GM19467 (cell line): ENCODE data around the gene COL15A1.

Experiments
- ATAC-seq: cut with Tn5 transposase; IDR thresholded peaks from one replicate; pipeline ENCODE4 v1.9.1; 2021; ENCODE audit warnings: mild to moderate bottlenecking, moderate library complexity; ENCODE audit not compliant: unreplicated experiment

COL15A1 gene

DNA sequence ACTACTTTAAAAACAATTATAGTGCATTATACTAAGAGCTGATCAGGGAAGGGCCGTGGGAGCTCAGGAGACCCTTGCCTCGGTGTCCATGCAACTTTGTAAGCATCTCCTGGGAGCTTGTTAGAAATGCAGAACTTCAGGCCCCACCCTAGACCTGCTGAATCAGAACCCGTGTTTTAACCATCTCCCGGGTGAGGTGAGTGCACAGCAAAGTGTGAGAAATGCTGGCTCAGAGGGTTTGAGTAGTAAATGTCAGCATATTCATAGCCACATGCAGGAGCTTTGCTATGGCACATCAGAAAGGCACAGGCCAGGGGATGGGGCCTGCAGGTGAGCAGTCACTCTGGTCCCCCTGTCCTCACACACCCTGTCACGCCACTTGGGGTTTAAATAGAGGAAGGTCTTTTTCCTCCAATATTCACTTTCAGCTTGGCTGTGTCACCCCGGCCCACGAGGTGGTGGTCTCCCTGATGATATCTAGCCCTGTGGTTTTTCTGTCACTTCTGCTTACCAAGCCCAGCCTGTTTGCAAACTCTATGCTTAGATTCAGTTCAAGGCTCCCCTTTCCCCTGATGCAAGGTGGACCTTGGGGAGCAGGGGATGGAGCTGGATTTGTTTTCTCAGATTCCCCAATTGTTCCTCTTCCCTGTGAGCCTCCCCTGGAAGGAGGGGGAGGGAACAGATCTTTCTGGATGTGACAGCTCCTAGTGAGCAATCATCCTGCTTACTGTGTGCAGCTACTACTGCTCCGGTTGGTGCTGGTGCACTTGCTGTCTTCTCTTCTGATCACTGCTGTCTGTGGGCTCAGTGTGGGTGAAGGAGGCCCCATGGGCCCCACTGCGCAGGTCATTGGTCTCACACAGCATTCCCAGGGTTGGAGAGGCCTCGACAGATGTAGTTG lies 109.4 kb downstream of the COL15A1 start:
- no peak for ATAC-seq

DNA sequence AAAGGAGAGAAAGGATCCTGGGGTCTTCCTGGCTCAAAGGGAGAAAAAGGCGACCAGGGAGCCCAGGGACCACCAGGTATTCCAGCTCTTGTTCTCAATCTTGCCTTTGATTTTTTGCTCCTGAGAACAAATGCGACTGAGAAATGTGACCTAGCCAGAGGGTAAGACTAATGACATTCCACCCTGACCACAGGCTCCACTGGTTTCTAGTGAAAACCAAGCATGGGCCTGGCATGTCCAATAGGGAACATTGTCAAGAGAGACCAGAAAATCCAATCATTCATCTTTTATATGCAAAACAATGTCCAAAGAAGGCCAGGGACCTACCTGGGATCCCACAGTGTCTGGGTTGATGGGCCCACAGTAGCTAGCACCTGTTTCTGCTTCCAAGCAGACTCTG lies 110.9 kb downstream of the COL15A1 start:
- no peak for ATAC-seq

DNA sequence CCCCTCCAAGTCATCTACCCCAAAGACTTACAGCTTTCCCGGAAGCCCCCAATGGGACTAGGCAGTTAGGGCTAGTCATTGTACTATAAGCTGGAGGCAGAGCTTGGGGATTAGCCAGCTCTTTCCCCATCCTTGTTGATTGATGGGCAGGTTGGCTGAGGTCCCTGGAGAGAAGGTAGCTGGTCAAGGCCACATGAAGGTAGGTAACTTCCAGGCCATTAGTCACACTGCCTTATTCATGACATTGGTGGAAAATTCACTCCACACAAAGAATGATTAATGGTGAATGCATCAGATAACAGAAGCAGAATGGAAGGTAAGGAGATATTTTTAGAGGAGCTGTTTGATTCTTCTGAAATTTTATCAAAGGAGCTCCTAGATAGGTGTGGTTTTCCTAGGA lies 111.7 kb downstream of the COL15A1 start:
- no peak for ATAC-seq

DNA sequence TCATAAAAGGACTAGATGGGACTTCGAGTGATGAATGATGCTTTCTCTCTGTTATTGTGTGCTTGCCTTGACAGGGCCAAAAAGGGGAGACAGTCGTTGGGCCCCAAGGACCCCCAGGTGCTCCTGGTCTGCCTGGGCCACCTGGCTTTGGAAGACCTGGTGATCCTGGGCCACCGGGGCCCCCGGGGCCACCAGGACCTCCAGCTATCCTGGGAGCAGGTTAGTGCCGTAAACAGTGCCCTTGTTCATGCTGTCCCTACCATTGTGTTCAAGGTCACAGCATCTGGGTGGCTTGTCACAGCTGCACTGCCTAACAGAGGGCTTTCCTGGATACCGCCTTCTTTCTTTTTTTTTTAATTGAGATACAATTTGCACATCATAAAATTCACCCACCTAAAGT lies 112.5 kb downstream of the COL15A1 start:
- no peak for ATAC-seq

DNA sequence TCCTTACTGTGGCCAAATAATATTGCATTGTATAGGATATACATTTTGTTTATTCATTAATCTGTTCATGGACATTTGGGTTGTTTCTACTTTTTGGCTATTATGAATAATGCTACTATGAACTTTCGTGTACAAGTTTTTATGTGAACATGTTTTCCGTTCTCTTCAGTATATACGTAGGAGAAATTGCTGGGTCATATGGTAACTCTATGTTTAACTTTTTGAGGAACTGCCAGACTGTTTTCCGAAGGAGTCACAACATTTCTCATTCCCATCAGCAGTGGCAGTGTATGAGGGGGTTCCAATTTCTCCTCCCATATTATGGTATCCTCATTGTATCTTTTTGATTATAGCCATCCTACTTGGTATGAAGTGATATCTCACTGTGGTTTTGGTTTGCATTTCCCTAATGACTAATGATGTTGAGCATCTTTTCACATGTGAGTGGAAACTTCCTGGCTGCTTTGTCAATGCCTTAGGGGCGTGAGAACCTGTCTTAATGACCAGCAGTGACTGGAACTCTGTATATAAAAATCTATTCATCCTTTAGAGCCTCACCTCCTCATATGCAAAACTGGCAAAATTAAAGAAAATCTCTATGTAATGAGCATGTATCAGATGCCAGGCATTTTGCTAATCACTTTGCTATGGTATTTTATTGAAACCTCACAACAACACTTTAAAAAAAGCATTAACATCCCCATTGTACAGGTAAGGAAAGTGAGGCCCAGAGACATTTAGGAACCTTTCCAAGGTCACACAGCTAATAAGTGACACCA lies 113.4 kb downstream of the COL15A1 start:
- ATAC-seq = no peak

DNA sequence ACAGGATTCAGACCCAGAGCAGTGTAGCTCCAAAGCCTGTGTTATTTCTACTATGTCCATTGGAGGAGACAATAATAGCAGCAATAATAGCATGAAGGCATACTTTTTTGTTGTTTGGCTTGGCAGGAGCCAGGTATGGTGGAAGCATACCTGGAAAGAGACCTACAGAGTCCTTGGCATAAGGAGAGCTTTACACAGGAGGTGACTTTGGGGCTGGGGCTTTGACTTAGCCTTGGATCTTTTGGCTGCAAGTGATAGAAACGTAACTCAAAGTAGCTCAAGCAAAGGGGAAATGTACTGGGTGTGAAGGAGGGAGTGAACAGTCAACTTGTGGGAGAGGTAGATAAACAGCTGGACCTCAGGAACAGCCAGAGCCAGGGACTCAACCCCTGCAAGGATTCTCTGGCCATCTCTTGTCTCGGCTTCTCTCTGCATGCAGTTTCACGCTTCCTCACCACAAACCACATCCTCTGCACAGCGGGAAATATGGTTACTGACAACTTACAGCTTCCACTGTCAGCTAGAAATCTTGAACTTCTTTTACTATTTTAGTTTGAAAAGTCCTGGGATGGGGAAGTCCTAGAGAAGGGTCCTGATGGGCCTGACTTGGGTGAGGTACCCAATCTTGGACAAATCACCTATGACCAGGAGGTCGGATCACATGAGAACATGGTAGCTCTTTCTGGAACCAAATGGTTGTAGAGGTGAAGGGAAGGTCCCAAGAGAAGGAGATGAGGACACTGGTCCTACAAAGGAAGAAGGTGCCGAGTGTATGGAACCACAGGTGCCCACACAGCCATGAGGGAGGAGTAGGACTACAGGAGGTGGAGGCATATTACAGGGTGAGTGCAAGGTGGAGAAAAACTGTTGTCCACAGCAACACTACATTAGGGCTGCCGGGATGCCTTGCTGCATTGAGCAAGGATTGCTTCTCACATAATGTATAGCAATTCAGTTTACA lies 114.2 kb downstream of the COL15A1 start:
- ATAC-seq = peak; percentile 77

DNA sequence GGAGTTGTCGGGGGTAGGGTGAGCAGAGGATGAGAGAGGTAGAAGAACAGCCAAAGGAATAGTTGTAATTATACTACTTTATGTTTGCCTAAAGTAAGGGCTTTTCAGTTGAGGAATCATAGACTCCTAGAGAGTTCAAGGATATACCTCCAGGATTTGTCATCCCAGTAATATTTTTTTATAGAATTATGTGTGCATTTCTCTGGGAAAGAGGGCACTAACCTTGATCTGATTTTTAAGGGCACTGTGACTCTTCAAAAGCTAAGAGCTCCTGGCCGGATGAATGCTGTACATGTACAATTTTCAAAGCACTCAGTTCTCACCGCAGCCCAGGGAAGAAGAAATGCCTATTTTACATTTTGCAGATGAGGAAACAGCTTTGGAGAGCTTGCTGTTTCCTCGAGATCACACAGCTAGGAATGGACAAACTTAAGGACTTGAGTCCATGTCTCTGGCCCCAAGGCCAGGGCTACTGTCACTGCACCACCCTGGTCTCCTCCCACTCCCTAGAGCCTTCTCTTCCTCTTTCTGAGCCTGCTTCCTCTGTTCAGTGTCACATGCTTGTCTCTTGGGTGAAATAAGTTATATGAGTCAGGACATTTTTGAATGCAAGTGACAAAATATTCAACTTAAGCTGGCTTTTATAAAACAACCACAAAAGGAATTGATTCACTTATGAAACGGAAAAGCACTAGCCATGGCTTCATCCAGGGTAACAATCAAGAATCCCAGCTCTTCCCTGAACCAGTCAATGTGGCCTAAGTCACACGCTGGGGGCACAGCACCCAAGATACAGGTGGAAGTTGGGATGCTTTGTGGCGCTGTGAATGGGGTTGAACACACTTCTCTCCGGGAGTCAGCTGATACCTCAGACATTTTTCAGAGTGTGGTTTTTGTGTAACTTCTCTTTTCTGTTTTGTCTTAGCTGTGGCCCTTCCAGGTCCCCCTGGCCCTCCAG lies 115.5 kb downstream of the COL15A1 start:
- ATAC-seq = peak; percentile 61

DNA sequence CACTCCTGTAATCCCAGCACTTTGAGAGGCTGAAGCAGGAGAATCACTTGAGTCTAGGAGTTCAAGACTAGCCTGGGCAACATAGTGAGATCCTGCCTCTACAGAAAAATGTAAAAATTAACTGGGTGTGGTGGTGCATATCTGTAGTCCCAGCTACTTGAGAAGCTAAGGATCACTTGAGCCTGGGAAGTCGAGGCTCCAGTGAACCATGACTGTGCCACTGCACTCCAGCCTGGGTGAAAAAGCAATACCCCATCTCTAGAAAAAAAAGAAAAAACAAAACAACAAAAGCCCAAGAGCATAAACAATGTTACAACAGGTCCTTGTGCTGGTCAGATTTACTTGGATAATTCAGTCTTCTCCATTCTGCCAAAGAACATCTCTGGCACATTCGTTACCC lies 116.9 kb downstream of the COL15A1 start:
- no peak for ATAC-seq

DNA sequence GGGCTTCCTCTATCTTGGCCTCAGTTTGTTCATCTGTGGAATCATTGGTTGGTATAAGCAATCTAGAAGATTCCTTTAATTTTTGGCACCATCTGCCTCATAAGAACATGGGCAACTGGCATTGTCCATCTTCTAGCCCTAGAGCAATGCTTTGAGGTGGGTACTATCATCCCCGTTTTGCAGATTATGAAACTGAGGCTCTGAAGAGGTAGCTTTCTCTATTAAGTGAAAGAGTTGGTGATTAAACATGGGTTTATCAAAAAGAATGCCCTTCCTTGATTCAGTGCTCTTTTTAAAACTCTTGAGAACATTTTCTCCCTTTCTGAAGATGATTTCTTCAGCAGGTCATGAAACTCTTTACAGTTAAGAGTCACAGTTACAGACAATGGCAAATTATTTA lies 118.8 kb downstream of the COL15A1 start:
- ATAC-seq = no peak

DNA sequence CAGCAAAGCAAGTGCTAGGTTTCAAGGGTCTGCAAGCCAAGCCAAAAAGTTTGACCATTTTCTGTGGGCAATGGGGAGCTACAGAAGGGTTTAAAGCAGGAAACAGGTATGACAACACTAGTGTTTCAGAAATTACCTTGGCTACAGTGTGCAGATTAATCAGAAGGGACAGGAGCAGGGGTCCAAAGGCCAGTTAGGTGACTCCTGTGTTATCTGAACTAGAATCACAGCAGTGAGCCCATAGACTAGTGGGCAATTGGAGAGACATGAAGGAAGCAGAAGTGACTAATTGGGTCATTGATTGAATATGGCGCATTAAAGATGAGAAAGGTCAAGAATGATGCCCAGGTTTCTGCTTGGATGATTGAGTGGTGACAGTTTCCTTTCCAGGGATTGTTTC lies 119.8 kb downstream of the COL15A1 start:
- no peak for ATAC-seq

DNA sequence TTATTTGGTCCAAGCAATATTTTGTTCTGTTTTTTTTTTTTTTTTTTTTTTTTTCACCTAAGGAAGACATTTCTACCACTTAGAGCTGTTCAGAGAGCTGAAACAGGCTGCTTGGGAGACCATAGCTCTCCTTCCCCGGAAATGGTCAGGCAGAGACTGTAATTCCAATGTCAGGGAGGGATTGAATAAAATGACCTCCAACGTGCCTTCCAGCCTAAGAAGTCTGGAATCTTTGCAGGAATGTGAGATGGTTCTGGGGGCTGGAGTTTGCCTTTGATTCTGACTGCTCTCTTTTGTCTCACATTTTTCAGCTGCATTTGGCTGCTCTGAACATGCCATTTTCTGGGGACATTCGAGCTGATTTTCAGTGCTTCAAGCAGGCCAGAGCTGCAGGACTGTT lies 122.9 kb downstream of the COL15A1 start:
- no peak for ATAC-seq

DNA sequence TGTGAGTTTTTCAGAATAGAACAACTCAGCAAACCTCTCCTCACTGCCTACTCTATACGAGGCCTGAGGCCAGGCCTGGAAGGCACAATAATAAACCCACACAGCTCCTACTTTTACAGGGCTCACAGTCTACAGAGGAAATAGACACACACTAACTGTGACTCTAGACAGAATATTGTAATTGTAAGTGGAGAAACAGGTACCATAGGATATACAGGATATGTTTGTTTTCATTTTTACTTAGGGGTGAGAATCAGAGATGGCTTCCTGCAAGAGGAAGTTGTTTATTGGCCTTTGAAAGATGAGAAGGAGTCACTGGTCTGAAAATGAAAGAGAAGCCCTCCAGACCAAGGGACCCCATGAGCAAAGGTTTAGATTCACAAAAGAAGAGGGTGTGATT lies 125.4 kb downstream of the COL15A1 start:
- no peak for ATAC-seq

DNA sequence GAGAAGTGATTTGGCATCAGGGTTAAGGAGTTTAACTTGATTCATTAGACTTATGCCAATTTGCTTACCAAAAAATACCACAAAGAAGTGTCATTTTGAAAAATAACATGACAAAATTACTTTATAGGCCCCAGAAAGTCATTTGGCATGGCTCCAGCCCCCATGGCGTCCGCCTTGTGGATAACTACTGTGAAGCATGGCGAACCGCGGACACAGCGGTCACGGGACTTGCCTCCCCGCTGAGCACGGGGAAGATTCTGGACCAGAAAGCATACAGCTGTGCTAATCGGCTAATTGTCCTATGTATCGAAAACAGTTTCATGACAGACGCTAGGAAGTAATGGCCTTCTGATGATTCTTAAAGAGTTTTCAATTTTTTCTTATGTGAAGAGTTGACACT lies 125.8 kb downstream of the COL15A1 start:
- ATAC-seq = no peak

DNA sequence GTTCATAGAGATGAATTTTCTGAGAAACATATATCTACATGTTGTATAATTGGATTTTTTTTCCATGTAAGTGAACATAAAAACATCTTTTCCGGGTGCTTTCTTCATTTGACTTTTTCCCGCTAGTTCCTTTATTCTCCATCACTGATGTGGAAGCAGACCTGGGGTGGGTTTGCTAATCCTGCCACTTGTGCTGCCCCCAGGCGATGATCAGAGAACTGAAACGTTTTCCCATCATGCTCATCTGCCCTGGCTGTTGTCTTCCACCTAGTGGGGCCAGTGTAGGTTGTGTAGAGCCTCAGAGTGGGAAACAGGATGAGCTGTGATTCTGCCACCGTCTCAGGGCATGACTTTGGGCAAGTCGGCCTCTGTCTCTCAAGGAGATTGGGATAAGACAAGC lies 127.0 kb downstream of the COL15A1 start:
- ATAC-seq = no peak

DNA sequence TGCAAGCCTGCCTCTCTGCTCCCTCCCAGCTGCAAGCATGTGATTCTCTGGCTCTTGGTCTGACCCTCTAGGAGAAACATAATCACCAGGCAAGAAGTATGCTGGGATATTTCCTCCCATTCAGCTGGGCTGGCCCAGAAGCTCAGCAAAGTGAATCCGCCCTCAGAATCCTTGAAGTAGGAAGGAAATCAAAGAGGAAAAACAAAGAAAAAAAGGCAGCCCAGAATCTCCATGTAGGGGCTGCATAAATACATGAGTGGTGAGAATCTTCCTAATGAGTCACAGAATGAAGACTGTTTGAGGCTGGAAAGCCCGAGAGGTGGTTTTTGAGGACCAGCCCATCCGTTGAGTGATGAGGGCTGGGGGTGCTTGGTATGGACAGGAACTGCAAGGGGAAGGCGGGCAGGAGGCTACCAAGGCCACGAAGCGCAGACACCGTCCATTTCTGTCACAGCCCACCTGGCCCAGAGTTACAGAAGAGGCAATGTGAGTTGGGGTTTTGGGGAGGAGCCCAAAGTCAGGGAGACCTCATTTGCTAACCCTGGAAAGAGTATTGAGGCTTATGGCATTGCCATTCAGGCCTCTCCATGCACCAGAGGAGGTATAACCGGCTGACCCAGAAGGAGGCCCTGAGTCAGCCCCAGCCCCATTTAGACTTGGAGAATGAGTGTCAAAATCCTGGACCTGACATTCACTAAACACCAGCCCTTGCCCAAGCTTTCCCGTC lies 127.8 kb downstream of the COL15A1 start:
- ATAC-seq = no peak

DNA sequence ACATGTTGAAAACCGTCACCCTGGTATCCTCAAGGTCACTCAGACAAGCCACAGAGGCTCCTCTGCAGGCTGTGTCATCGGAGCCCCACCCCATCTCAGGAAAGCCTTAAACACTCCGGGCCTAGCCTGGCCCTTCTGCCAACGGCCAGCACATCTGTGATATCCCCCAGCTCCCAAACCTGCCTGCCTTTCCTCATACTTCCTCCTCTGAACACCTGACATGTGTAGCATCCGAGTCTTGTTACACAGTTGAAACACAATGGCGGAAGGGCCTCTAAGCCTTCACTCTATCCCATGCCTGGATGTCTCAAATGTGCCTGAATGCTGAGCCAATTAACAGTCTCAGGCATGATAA lies 128.3 kb downstream of the COL15A1 start:
- ATAC-seq = no peak

DNA sequence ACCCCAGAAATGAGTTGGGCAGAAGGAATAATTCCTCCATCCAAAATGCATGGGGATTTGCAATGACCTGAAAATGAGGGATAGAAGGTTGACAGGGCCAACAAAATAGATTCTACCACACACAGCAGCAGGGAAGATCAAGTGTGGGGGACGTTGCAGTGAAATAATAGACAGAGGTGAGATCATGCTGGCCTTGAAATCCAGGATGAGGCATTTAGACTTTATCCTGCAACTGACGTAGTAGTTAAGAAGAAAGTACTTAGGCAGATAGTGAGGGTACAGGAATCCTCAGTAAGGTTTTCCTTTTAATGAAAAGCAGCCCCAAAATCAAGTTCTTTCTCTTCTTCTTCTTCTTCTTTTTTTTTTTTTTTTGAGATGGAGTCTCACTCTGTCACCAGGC lies 129.6 kb downstream of the COL15A1 start:
- no peak for ATAC-seq

DNA sequence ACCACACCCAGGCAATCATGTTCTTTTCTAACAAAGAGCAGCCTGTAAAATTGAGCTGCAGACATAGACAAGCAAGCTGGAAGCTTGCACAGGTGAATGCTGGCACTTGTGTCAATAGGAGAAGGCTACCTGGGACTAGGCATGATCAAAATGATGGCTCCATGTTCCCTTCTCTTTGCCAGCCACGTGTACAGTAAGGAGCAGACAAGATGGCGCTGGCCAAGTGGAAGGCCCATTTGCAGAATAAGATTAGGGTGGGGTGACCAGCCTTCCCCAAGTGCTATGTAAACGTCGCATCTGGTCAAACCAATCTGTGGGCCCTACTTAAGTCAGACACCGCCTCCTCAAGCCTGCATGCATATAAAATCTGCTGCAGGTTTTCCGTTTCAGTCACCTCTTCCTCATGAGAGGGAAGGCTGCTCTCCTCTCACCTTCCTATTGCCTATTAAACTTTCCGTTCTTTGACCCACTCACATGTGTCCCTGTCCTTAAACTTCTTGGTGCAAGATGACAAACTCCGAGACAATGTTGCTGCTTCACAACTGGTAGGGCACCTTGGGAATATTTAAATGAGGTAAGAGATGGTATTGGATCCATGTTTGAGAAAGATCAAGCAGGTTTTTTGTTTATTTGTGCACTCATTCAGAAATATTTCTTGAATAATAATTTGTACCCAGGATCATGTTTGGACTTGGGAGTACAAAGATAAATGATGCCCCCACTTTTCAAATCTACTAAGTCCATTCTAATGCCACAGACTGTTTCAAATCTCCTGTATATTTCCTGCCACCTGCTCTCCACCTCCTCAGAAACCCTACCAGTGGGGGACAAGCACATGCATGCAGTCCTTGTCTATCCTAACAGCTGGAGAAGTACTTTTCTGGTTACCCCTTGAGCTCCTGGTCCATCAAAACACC lies 130.5 kb downstream of the COL15A1 start:
- no peak for ATAC-seq
